Neuronal stem cell (in vitro differentiated cells): ENCODE results near the gene CLEC4G.

ENCODE experiments used
- DNase-seq: peaks from one replicate; pipeline ENCODE4 v3.0.0-alpha.2; 2013; ENCODE audit warnings: low spot score
- H2AFZ ChIP-seq: one replicate; pipeline ENCODE4 v1.6.1; 2013; ENCODE audit warnings: mild to moderate bottlenecking, low read length, inconsistent platforms
- H2AK5ac ChIP-seq: 2 replicates; pipeline ENCODE4 v1.6.1; 2013; ENCODE audit warnings: low read depth, mild to moderate bottlenecking, inconsistent platforms, low read length, moderate library complexity, mixed read lengths
- H2BK120ac ChIP-seq: 2 replicates; pipeline ENCODE4 v1.6.1; 2013; ENCODE audit warnings: low read depth, mild to moderate bottlenecking, inconsistent platforms, low read length, moderate library complexity, mixed read lengths
- H2BK12ac ChIP-seq: one replicate; pipeline ENCODE4 v1.6.1; 2013; ENCODE audit warnings: low read length, inconsistent platforms
- H2BK15ac ChIP-seq: 2 replicates; pipeline ENCODE4 v1.6.1; 2013; ENCODE audit warnings: mild to moderate bottlenecking, low read length, inconsistent platforms, mixed read lengths
- H2BK5ac ChIP-seq: one replicate; pipeline ENCODE4 v1.6.1; 2013; ENCODE audit warnings: inconsistent platforms, mild to moderate bottlenecking, low read length, moderate library complexity
- H3K14ac ChIP-seq: one replicate; pipeline ENCODE4 v1.6.1; 2013; ENCODE audit warnings: low read length, inconsistent platforms
- H3K18ac ChIP-seq: 2 replicates; pipeline ENCODE4 v1.6.1; 2013; ENCODE audit warnings: low read length, inconsistent platforms
- H3K23ac ChIP-seq: 2 replicates; pipeline ENCODE4 v1.6.1; 2013; ENCODE audit warnings: low read depth, mild to moderate bottlenecking, mixed read lengths, low read length, inconsistent platforms; ENCODE audit not compliant: poor library complexity
- H3K27ac ChIP-seq: replicated peaks from 3 replicates; pipeline ENCODE4 v1.5.1; 2013; ENCODE audit warnings: low read length, inconsistent platforms
- H3K27me3 ChIP-seq, 3 experiments: 2 replicates each; pipeline ENCODE4 v1.6.1; 2013; ENCODE audit warnings: low read length in 3 of 3, mild to moderate bottlenecking in 2 of 3, inconsistent platforms in 1 of 3, low read depth in 1 of 3, mixed read lengths in 1 of 3, moderate library complexity in 1 of 3; ENCODE audit not compliant: control insufficient read depth in 3 of 3, insufficient read depth in 3 of 3
- H3K36me3 ChIP-seq, 2 donors: replicated peaks in 1 of 2; 2 replicates each; pipeline ENCODE4 v1.6.1; 2013; ENCODE audit warnings: low read length in 2 of 2; ENCODE audit not compliant: control insufficient read depth in 2 of 2, insufficient read depth in 2 of 2
- H3K4ac ChIP-seq: 2 replicates; pipeline ENCODE4 v1.6.1; 2013; ENCODE audit warnings: inconsistent platforms, mild to moderate bottlenecking, low read length, moderate library complexity
- H3K4me1 ChIP-seq, 2 donors: 1 replicate in 1 of 2; 2 replicates in 1 of 2; pipeline ENCODE4 v1.6.1; 2013; ENCODE audit warnings: low read length in 2 of 2, low read depth in 1 of 2; ENCODE audit not compliant: control insufficient read depth in 2 of 2, insufficient read depth in 1 of 2
- H3K4me2 ChIP-seq: one replicate; pipeline ENCODE4 v1.6.1; 2013; ENCODE audit warnings: mild to moderate bottlenecking, low read length, inconsistent platforms; ENCODE audit not compliant: insufficient read depth, poor library complexity, severe bottlenecking
- H3K4me3 ChIP-seq, 2 donors: 2 replicates each; pipeline ENCODE4 v1.5.1; 2013; ENCODE audit warnings: low read length in 2 of 2, mild to moderate bottlenecking in 2 of 2, inconsistent platforms in 1 of 2, moderate library complexity in 1 of 2
- H3K79me1 ChIP-seq: one replicate; pipeline ENCODE4 v1.6.1; 2013; ENCODE audit warnings: low read depth, mild to moderate bottlenecking, inconsistent platforms, low read length, moderate library complexity
- H3K9ac ChIP-seq: one replicate; pipeline ENCODE4 v1.6.1; 2013; ENCODE audit warnings: mild to moderate bottlenecking, low read depth, low read length, inconsistent platforms; ENCODE audit not compliant: poor library complexity
- H3K9me3 ChIP-seq, 2 donors: replicated peaks in 1 of 2; 2 replicates each; pipeline versions ENCODE3 to v1.6.1; 2013; ENCODE audit warnings: low read length in 2 of 2, mild to moderate bottlenecking in 2 of 2, inconsistent platforms in 1 of 2, low read depth in 1 of 2, mixed read lengths in 1 of 2, moderate library complexity in 1 of 2; ENCODE audit not compliant: control insufficient read depth in 2 of 2, insufficient read depth in 1 of 2
- H4K8ac ChIP-seq: one replicate; pipeline ENCODE4 v1.6.1; 2013; ENCODE audit warnings: low read depth, mild to moderate bottlenecking, inconsistent platforms, low read length, moderate library complexity
- H4K91ac ChIP-seq: one replicate; pipeline ENCODE4 v1.6.1; 2013; ENCODE audit warnings: low read length, low read depth, mild to moderate bottlenecking, inconsistent platforms; ENCODE audit not compliant: poor library complexity
- whole genome bisulfite sequencing, 2 donors: extraction: QIAGEN DNeasy Blood & Tissue Kit; methylation state at CpG; one replicate each; pipeline ENCODE4 v1.1.7; 2013; ENCODE audit warnings: missing lambda C conversion rate in 2 of 2, mixed read lengths in 1 of 2; ENCODE audit not compliant: insufficient read length in 2 of 2, insufficient replicate concordance in 1 of 2; ENCODE audit errors: extremely low coverage in 2 of 2; 5-methylcytosine and 5-hydroxymethylcytosine counted together

CLEC4G gene

GRCh38 chr19:7775761-7776160 is 43.9 kb upstream of the CLEC4G start:
- Histone ChIP-seq H2BK12ac (no peak overlapping the region), H3K36me3 (no peaks in the 10 kb centered on the region)
- no CpG with 5 or more reads among the region's 9 CpGs for WGBS, 2 donors

GRCh38 chr19:7773841-7774240 is 41.9 kb upstream of the CLEC4G start:
- H3K4ac ChIP-seq: no peak overlapping the region
- no CpG with 5 or more reads among the region's 9 CpGs for whole genome bisulfite sequencing, 2 donors

More at GRCh38 chr19:7775761-7776160, 43.9 kb upstream of the CLEC4G start:
- Histone ChIP-seq H3K27me3 (peaks cover 0 to 23% (median 0%) of the 10 kb centered on the region in 3 experiments), H3K9ac (no peak overlapping the region), H2BK5ac (no peak overlapping the region), H3K4ac (no peak overlapping the region), H3K9me3 (no peaks in the 10 kb centered on the region), H4K8ac (no peak overlapping the region), H3K18ac (no peak overlapping the region), H2BK15ac (no peak overlapping the region), H3K14ac (no peak overlapping the region), H3K4me2 (no peak overlapping the region), H2AFZ (no peak overlapping the region), H2BK120ac (no peak overlapping the region), H3K79me1 (no peaks in the 10 kb centered on the region), H4K91ac (no peak overlapping the region), H3K4me3 (no peak overlapping the region), H3K23ac (no peak overlapping the region), H3K4me1 (peaks cover 0 to 3% of the 10 kb centered on the region in 2 donors), H3K27ac (no peak overlapping the region), H2AK5ac (no peak overlapping the region)
- no peak for DNase-seq

GRCh38 chr19:7772752-7773291 is 40.9 kb upstream of the CLEC4G start:
- Histone ChIP-seq H2BK12ac (no peak overlapping the region), H2BK120ac (no peak overlapping the region), H3K23ac (no peak overlapping the region), H4K8ac (no peak overlapping the region), H3K27me3 (peaks cover 0 to 6% (median 0%) of the 10 kb centered on the region in 3 experiments), H2AFZ (no peak overlapping the region), H3K9me3 (no peaks in the 10 kb centered on the region), H3K4me2 (no peak overlapping the region), H4K91ac (no peak overlapping the region), H3K27ac (no peak overlapping the region), H3K4me1 (peaks cover 0 to under 1% of the 10 kb centered on the region in 2 donors), H2BK15ac (no peak overlapping the region), H3K4ac (no peak overlapping the region), H2BK5ac (no peak overlapping the region), H3K36me3 (no peaks in the 10 kb centered on the region), H3K79me1 (no peaks in the 10 kb centered on the region), H3K14ac (no peak overlapping the region), H2AK5ac (no peak overlapping the region), H3K4me3 (no peak overlapping the region), H3K18ac (no peak overlapping the region), H3K9ac (no peak overlapping the region)
- WGBS, 2 donors: no CpG with 5 or more reads among the region's 8 CpGs
- DNase-seq: no peak

More at GRCh38 chr19:7773841-7774240, 41.9 kb upstream of the CLEC4G start:
- H3K4me1 ChIP-seq: peaks cover 0 to 3% of the 10 kb centered on the region in 2 donors
- no peak overlapping the region for H4K91ac ChIP-seq
- H2AK5ac ChIP-seq: no peak overlapping the region
- DNase-seq: no peak
- no peak overlapping the region for H3K4me2 ChIP-seq
- no peak overlapping the region for H3K18ac ChIP-seq
- peaks cover 0 to 13% (median 0%) of the 10 kb centered on the region in 3 experiments for H3K27me3 ChIP-seq
- no peak overlapping the region for H3K9ac ChIP-seq
- no peak overlapping the region for H3K23ac ChIP-seq
- H3K9me3 ChIP-seq: no peaks in the 10 kb centered on the region
- no peak overlapping the region for H2BK5ac ChIP-seq
- H3K79me1 ChIP-seq: no peaks in the 10 kb centered on the region
- H4K8ac ChIP-seq: no peak overlapping the region
- no peaks in the 10 kb centered on the region for H3K36me3 ChIP-seq
- no peak overlapping the region for H3K14ac ChIP-seq
- H2BK12ac ChIP-seq: no peak overlapping the region
- H2BK15ac ChIP-seq: no peak overlapping the region
- no peak overlapping the region for H2BK120ac ChIP-seq
- H2AFZ ChIP-seq: no peak overlapping the region
- H3K27ac ChIP-seq: no peak overlapping the region
- H3K4me3 ChIP-seq: no peak overlapping the region

- H3K79me1 ChIP-seq: no peaks in the 10 kb centered on the region
- H2BK12ac ChIP-seq: no peak overlapping the region
- no peaks in the 10 kb centered on the region for H3K9me3 ChIP-seq
- H2BK120ac ChIP-seq: no peak overlapping the region
- no peak overlapping the region for H3K14ac ChIP-seq
- H3K4me3 ChIP-seq: no peak overlapping the region
- no peak overlapping the region for H3K18ac ChIP-seq
- H3K4me1 ChIP-seq: no peaks in the 10 kb centered on the region
- no peak overlapping the region for H4K8ac ChIP-seq
- H4K91ac ChIP-seq: no peak overlapping the region
- no peak overlapping the region for H2AK5ac ChIP-seq
- H3K27ac ChIP-seq: no peak overlapping the region
- peaks cover 0 to 3% (median 0%) of the 10 kb centered on the region in 3 experiments for H3K27me3 ChIP-seq
- no peak overlapping the region for H2AFZ ChIP-seq
- no peak overlapping the region for H3K23ac ChIP-seq
- H3K9ac ChIP-seq: no peak overlapping the region
- no peak overlapping the region for H2BK15ac ChIP-seq
- no peaks in the 10 kb centered on the region for H3K36me3 ChIP-seq
- no peak overlapping the region for H3K4ac ChIP-seq
- H2BK5ac ChIP-seq: no peak overlapping the region
- WGBS, 2 donors: no CpG with 5 or more reads among the region's 8 CpGs
- no peak overlapping the region for H3K4me2 ChIP-seq
- DNase-seq: no peak
Measured at GRCh38 chr19:7771072-7771471, 39.2 kb upstream of the CLEC4G start.
